GM18505 (cell line): ENCODE data around the gene CDKAL1.

Experiments used
- ATAC-seq: cut with Tn5 transposase; IDR thresholded peaks from one replicate; pipeline ENCODE4 v1.9.1; 2021; ENCODE audit not compliant: unreplicated experiment
- POLR2A ChIP-seq: IDR thresholded peaks from 4 replicates; pipeline ENCODE4 v1.6.1; 2011; ENCODE audit warnings: borderline replicate concordance; ENCODE audit not compliant: insufficient read depth, insufficient read length; ENCODE audit errors: extremely low read depth

Gene CDKAL1

DNA sequence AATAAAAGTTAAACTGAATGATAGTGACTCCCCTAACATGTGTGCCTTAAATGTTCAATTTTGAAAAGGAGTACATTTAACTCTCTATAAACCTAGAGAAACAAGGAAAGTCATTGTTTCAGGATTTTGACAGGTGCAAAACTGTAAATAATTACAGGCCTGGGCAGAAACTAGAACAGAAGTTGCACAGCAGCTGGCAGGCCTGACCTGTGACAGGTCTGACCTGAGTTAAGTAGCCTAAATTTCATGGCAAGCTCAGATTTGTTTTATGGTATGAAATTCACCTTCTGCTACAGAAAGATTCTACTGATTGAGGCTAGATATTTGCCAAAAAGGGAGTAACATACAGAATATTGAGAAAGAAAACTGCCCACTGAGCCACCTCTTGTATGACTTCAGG lies 166.1 kb downstream of the CDKAL1 start:
- no peak for ATAC-seq
- TF ChIP-seq POLR2A = no peak

DNA sequence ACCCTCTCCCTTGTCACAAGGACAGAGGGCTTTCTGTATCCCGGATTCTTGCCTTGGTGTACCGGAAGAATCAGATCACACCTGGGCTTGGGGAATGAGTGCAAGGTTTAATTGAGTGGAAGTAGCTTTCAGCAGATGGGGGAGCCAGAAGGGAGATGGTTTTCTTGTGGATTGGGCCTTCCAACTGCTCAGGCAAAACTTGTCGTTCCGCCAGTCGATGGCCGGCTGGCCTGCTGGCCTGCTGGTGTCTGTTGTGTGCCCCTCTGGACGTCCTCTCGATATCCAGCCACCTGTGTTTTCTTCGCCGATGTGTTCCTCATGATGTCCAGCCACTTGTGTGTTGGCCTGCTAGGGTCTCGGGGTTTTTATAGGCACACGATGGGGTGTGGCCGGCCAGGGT lies 168.1 kb downstream of the CDKAL1 start:
- ATAC-seq = no peak
- TF ChIP-seq POLR2A = no peak

DNA sequence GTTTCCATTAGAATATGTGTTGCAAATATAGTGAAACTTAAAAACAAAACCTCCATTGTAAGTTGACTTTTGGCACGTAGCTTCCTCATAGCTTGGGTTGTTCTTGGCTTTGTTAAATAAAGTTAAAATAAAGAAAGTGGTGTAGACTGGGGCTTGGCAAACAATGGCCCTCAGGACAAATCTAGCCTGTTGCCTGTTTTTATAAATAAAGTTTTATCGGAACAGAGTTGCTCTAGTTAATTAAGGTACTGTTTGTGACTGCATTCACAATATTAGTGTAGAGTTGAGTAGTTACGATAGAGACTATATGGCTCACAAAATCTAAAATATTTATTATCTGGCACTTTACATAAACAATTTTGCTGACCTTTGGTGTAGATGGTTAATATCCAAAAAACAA lies 168.8 kb downstream of the CDKAL1 start:
- ATAC-seq = no peak
- TF ChIP-seq POLR2A = no peak

DNA sequence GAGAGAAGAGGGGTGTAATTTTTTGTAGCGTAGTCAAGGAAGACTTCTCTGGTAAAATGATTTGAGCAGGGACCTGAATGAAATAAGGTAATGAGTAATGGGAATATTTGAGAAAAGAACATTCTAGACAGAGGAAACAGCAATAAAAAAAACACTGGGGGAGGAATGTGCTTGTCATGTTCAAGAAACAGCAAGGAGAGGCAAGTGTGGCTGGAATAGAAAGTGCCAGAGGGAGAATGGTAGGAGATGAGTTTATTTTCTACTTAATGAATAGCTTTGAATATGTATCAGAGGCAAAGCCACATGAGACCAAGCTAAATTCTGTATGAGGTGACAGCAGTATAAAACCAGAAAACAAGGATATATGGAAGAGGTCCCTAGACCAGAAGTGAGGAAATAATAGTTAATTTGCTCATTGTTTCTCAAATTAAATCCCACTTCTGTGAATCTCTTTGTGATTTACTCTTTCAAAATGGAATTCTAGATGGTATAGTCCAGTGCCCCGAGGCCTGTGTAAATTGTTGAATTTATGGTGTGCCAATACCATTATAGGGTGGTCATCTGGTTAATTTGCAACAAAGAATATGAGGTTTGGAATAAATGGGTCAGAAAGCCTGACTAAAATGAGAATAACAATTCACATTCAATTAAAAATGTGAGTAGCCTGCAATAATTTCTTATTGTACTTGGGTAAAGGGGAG lies 170.2 kb downstream of the CDKAL1 start:
- no peak for ATAC-seq
- TF ChIP-seq POLR2A = no peak

DNA sequence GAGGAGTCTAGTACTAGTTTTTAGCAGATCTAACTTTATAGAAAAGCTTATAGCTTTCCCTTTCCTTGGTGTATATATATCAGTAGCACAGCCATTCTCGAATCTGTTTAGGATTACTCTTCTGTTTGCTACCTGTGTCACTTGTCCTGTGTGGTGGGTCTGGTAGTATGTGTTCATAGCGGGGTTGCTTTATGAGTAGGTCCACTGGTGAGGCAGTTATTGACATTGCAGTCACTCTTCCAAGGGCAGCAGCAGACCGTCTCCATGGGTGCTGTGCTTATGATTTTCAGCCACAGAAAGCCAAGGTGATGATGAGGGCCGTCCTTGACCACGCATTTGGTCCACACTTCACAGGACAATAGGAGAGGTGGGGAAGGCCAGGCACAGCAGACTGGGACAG lies 171.5 kb downstream of the CDKAL1 start:
- no peak for ATAC-seq
- TF ChIP-seq POLR2A = no peak

DNA sequence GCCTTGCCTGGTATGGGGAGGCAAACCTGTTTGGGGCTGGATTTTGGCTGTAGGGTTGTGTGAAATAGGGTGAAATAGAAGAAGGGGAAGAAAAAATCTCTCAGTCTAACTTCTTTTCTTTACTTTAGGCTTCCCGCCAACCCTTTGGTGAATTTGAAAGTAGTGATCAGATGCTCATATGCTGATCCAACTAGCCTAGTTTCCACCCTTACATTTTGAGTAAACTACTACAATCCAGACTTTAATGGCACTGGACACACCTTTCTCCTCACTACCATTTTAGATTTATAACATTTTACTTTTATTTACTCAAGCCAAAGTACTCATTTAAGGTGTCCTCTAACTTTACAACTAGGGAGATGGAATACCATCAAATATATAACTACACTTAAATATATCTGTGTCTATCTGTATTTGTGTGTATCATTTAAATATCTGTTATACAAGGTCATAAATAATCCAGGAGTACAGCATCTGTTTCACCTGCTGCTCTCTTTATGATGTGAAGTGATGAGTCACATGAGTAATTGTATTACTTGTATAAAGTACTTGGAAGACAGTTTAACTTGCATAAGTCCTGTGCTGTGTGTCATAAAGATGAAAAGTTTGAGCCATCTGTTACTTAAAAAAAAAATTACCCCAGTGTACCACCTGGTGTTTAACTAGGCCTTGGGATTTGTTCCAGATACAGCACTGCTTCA lies 172.1 kb downstream of the CDKAL1 start:
- no peak for TF ChIP-seq POLR2A
- no peak for ATAC-seq

DNA sequence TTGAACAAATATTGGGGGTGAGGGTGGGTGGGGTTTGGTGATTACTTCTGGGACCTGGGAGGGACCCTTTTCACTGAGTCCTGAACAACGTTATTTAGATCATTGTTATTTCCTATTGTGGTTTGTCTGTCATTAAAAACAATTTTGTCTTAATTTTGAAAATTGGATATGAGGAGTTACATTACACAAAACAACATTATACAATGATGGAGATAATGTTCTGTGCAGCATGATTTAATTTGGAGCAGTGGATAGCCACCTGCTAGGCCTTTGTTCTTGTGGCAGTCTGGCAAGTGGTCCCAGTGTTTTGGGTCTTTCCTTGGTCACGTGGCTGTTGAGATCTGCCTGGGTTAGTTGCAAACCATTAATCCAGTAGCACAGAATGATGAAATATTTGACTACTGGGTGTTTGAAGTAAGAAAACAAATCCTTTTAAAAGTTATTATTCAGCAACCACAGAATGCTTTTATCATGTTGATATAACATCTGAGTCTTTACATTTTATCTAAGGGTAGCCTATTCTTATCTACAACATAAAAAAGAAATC lies 172.8 kb downstream of the CDKAL1 start:
- TF ChIP-seq POLR2A = no peak
- ATAC-seq = no peak

DNA sequence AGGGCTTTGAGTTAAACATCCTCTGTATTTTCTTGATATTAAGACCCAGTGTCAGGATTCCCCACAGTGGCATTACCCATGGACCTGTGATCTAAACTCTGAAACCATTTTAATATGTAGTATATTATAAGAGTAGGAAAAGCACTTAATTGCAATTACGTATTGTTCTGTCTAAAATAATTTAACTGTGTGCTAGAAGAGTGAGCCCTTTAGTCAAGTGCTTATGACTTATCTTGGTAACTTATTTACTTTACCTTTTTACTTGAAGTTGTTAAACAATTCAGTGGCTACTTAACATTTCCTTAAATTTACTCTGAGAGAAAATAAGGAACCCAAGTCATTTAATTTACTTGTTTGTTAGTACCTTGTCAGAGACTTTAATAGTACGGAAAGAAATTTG lies 173.6 kb downstream of the CDKAL1 start:
- ATAC-seq = no peak
- TF ChIP-seq POLR2A = no peak

DNA sequence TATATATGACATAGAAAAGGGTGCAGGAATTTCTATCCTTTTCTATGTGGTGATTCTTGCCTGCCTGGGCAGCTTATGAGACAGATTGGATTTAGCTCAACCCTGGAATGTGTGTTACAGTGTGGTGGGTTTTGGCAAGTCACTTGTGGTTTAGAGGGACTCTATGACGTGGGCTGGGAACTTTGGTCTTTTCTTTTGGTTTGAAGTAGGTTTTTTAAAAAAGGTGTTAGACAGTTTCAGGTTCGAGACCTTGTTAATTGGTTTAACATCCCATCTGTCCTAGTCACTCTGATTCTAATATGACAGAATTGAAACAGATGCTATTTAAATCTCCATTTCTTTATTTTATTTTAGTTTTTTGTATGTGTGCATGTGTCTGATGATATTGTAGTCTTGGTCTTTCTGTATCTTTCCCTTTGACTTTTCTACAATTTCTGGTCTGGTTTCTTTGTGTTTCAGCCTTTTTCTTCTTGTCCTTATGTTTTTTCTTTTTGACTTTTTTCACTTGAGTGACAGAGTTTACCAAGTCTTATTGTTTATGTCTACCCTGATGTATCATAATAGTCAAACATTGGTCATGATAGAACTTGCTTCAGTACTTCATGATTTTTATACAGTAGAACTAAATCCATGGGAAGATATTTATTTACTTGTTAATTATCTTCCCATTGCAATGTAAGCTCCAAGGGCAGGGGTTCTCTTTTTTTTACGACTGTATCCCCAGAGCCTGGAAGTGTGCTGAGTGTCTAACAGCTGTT lies 174.3 kb downstream of the CDKAL1 start:
- TF ChIP-seq POLR2A = no peak
- peak; percentile 79 for ATAC-seq

DNA sequence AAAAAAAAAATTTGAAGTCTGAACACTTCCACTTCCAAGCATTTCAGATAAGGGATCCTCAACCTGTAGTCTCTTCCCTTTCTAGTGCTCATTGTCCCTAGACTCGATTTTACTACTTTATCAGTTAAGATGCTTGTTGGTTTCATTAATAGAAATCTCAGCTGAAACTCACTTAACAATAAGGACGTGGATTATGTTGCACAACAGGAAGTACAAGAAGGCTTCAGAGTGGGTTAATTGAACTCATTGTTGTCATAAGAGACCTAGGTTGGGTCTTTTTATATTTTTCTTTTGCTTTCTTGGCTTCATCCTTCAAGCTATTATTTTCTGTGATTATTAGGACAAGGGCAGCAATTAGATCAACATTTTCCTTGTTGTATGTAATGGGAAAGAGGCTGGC lies 175.2 kb downstream of the CDKAL1 start:
- no peak for ATAC-seq
- TF ChIP-seq POLR2A = no peak

DNA sequence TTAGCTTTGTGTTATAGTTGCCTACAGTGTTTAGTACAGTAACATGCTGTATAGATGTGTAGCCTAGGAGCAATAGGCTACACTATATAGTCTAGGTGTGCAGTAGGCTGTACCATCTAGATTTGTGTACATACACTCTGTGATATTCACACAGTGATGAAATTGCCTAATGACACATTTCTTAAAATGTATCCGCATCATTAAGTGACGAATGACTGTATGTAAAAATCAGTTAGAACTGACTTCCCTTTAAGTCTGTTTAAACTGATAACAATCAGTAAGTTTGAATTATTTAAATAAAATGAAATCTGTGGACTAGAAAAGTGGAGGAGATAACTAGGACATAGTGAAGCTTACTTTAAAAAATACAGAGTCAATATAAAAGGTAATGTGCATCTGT lies 176.1 kb downstream of the CDKAL1 start:
- no peak for ATAC-seq
- TF ChIP-seq POLR2A = no peak

DNA sequence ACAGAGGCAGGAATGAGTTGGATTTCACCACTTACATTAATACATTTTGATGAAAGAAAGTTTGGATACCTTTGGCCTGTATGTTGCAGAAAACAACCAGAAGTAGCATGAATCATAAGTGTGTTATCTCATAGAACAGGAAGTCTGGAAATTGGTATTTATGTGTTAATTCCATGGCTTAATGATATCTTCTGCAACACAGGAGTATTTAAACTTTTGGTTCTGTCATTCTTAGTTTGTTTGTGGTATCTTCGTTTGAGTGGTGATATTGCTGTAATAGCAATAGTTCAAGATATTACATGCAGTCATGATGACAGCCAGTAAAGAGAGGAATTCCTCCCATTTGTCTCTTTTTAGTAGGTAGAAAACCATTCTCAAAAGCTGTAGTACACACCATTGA lies 177.3 kb downstream of the CDKAL1 start:
- no peak for TF ChIP-seq POLR2A

DNA sequence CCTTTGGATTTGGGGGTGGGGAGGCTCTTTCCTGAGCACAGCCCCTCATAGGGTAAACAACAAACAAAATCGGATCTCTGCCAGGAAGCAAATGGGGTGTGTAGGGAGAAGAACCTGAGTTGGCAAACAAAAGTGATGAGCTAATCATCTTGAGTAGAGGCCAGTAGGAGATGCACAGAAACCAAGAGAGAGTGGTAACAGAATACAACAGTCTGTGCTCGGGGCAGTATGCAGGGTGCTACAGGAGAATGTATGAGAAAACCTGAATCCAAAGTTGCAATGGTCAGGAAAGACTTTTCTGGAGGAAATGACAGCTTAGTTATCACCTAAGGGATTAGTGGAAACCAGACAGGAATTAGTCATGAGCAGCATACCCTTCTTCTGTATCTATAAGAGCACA lies 177.8 kb downstream of the CDKAL1 start:
- no peak for TF ChIP-seq POLR2A
- no peak for ATAC-seq

More for the DNA sequence above, 177.3 kb downstream of the CDKAL1 start:
- ATAC-seq = no peak
